Measurements from ENCODE around the gene APBA2. TPM values are rescaled to one million over a fixed set of nuclear protein-coding genes. Genes with fewer than 3 reads are reported as not detected.

The APBA2 gene
- total RNA-seq, 2 experiments from 2014 or later = not detected

- intact Hi-C loops (cut with micrococcal nuclease; ENCODE audit: unreplicated experiment) = no loop called here
- BruUV-seq (replicated peaks) = no TSS peak
- CTCF ChIA-PET (ENCODE audit: unreplicated experiment) = no interaction called here
- Histone ChIP-seq H4K20me1 (ENCODE audit: insufficient read depth, low read length) (no peaks in the 10 kb centered on the region), H3K9me3 (ENCODE audit: low read length) (no peaks in the 10 kb centered on the region), H3K4me1 (ENCODE audit: insufficient read depth, low read length, poor library complexity, severe bottlenecking) (no peaks in the 10 kb centered on the region), H3K9me2 (ENCODE audit: insufficient read depth, low read length) (no peaks in the 10 kb centered on the region), H2AFZ (ENCODE audit: low read length) (no peak overlapping the region), H3K4me3 (ENCODE audit: low read depth, low read length, poor library complexity, severe bottlenecking) (no peak overlapping the region), H3K4me2 (ENCODE audit: low read length) (no peak overlapping the region), H3K79me2 (ENCODE audit: insufficient read depth, low read depth, low read length) (no peaks in the 10 kb centered on the region), H3K27ac (ENCODE audit: low read depth, low read length, poor library complexity, severe bottlenecking) (no peak overlapping the region), H3K36me3 (ENCODE audit: insufficient read depth, low read length) (no peaks in the 10 kb centered on the region)
- no peak for DNase-seq (ENCODE audit: low spot score)
- POLR2A ChIA-PET = no interaction called here
- TF ChIP-seq EZH2phosphoT487 (IDR thresholded peaks at IDR 0.05; ENCODE audit: borderline replicate concordance, low read depth, low read length) (no peak), CTCF (conservative IDR thresholded peaks at IDR 0.05; ENCODE audit: low read length) (no peak)
Observed at GRCh38 chr15:29070471-29071231, 184.9 kb downstream of the APBA2 start.

- H3K9me2 ChIP-seq (ENCODE audit: insufficient read depth, low read length) = no peaks in the 10 kb centered on the region
- TF ChIP-seq EZH2phosphoT487 (IDR thresholded peaks at IDR 0.05; ENCODE audit: borderline replicate concordance, low read depth, low read length) (no peak), CTCF (conservative IDR thresholded peaks at IDR 0.05; ENCODE audit: low read length) (no peak)
- H3K4me2 ChIP-seq (ENCODE audit: low read length) = no peak overlapping the region
- ChIA-PET POLR2A (no interaction called here), CTCF (ENCODE audit: unreplicated experiment) (no interaction called here)
- no peaks in the 10 kb centered on the region for H3K36me3 ChIP-seq (ENCODE audit: insufficient read depth, low read length)
- intact Hi-C loops (cut with micrococcal nuclease; ENCODE audit: unreplicated experiment) = no loop called here
- no peaks in the 10 kb centered on the region for H3K4me1 ChIP-seq (ENCODE audit: insufficient read depth, low read length, poor library complexity, severe bottlenecking)
- H3K27ac ChIP-seq (ENCODE audit: low read depth, low read length, poor library complexity, severe bottlenecking) = no peak overlapping the region
- no peaks in the 10 kb centered on the region for H3K9me3 ChIP-seq (ENCODE audit: low read length)
- no peaks in the 10 kb centered on the region for H4K20me1 ChIP-seq (ENCODE audit: insufficient read depth, low read length)
- H3K79me2 ChIP-seq (ENCODE audit: insufficient read depth, low read depth, low read length) = no peaks in the 10 kb centered on the region
- H3K4me3 ChIP-seq (ENCODE audit: low read depth, low read length, poor library complexity, severe bottlenecking) = no peak overlapping the region
- no peak for DNase-seq (ENCODE audit: low spot score)
- H2AFZ ChIP-seq (ENCODE audit: low read length) = no peak overlapping the region
- BruUV-seq (replicated peaks) = no TSS peak
Observed at GRCh38 chr15:29071232-29071881, 185.6 kb downstream of the APBA2 start.

- H2AFZ ChIP-seq (ENCODE audit: low read length) = no peak overlapping the region
- H3K27ac ChIP-seq (ENCODE audit: low read depth, low read length, poor library complexity, severe bottlenecking) = no peak overlapping the region
- no peaks in the 10 kb centered on the region for H3K79me2 ChIP-seq (ENCODE audit: insufficient read depth, low read depth, low read length)
- H4K20me1 ChIP-seq (ENCODE audit: insufficient read depth, low read length) = no peaks in the 10 kb centered on the region
- TF ChIP-seq CTCF (conservative IDR thresholded peaks at IDR 0.05; ENCODE audit: low read length) (no peak), EZH2phosphoT487 (IDR thresholded peaks at IDR 0.05; ENCODE audit: borderline replicate concordance, low read depth, low read length) (no peak)
- intact Hi-C loops (cut with micrococcal nuclease; ENCODE audit: unreplicated experiment) = no loop called here
- no peak overlapping the region for H3K4me2 ChIP-seq (ENCODE audit: low read length)
- ChIA-PET CTCF (ENCODE audit: unreplicated experiment) (no interaction called here), POLR2A (no interaction called here)
- no peaks in the 10 kb centered on the region for H3K36me3 ChIP-seq (ENCODE audit: insufficient read depth, low read length)
- no TSS peak for BruUV-seq (replicated peaks)
- H3K9me2 ChIP-seq (ENCODE audit: insufficient read depth, low read length) = no peaks in the 10 kb centered on the region
- no peaks in the 10 kb centered on the region for H3K4me1 ChIP-seq (ENCODE audit: insufficient read depth, low read length, poor library complexity, severe bottlenecking)
- no peaks in the 10 kb centered on the region for H3K9me3 ChIP-seq (ENCODE audit: low read length)
- DNase-seq (ENCODE audit: low spot score) = no peak
- no peak overlapping the region for H3K4me3 ChIP-seq (ENCODE audit: low read depth, low read length, poor library complexity, severe bottlenecking)
Observed at GRCh38 chr15:29071882-29072273, 186.1 kb downstream of the APBA2 start.

All from OCI-LY7 (cell line).